Measurements from ENCODE around the gene EDARADD. TPM values are rescaled to one million over a fixed set of nuclear protein-coding genes. Genes with fewer than 3 reads are reported as not detected.

The EDARADD gene
- total and polyA plus RNA-seq, 2 experiments from 2014 or later, result 0.86 to 1.7 TPM

- H3K4me1 ChIP-seq (ENCODE audit: insufficient read depth), result peaks cover 21% of the 10 kb centered on the region
- no peaks in the 10 kb centered on the region for H3K36me3 ChIP-seq (ENCODE audit: low read depth)
- H4K20me1 ChIP-seq (ENCODE audit: insufficient read depth), result no peaks in the 10 kb centered on the region
- DNase-seq, result peak; percentile 52
- H3F3A ChIP-seq (ENCODE audit: insufficient read depth), result peaks cover 5% of the 10 kb centered on the region
- no peaks in the 10 kb centered on the region for H3K9me3 ChIP-seq (ENCODE audit: low read depth)
- no peaks in the 10 kb centered on the region for H3K79me2 ChIP-seq (ENCODE audit: insufficient read depth)
- H3K27me3 ChIP-seq (replicated peaks; ENCODE audit: insufficient read depth), result no peaks in the 10 kb centered on the region
- TF ChIP-seq EZH2 (IDR thresholded peaks at IDR 0.05; ENCODE audit: insufficient read depth, poor library complexity, severe bottlenecking), result no peak
- no peak overlapping the region for H2AFZ ChIP-seq
- no peak overlapping the region for H3K27ac ChIP-seq
- H3K9ac ChIP-seq, result no peak overlapping the region
- H3K4me3 ChIP-seq, result no peak overlapping the region
- H3K9me2 ChIP-seq (ENCODE audit: insufficient read depth), result no peaks in the 10 kb centered on the region
- H3K4me2 ChIP-seq (ENCODE audit: unreplicated experiment), result no peak overlapping the region
- in situ Hi-C loops (cut with MboI), result no loop called here
- 57 to 65% methylated on average over 3 to 5 of the region's 5 CpGs for WGBS, 2 experiments (ENCODE audit: low coverage in 1 of 2, low lambda C conversion rate in 2 of 2, missing lambda C conversion rate in 2 of 2)
Measured at GRCh38 chr1:236507022-236507700, 113.1 kb downstream of the EDARADD start.

- H3K4me2 ChIP-seq (ENCODE audit: unreplicated experiment), result no peak overlapping the region
- H3F3A ChIP-seq (ENCODE audit: insufficient read depth), result peaks cover 5% of the 10 kb centered on the region
- no peak for TF ChIP-seq EZH2phosphoT487 (IDR thresholded peaks at IDR 0.05; ENCODE audit: insufficient read depth, low read depth)
- TF ChIP-seq EZH2 (IDR thresholded peaks at IDR 0.05; ENCODE audit: insufficient read depth, poor library complexity, severe bottlenecking), result no peak
- H3K36me3 ChIP-seq (ENCODE audit: low read depth), result no peaks in the 10 kb centered on the region
- H3K9me3 ChIP-seq (ENCODE audit: low read depth), result no peaks in the 10 kb centered on the region
- peaks cover 10% of the 10 kb centered on the region for H3K4me1 ChIP-seq (ENCODE audit: insufficient read depth)
- no peak overlapping the region for H3K27ac ChIP-seq
- DNase-seq, result no peak
- H4K20me1 ChIP-seq (ENCODE audit: insufficient read depth), result no peaks in the 10 kb centered on the region
- in situ Hi-C loops (cut with MboI), result no loop called here
- H3K79me2 ChIP-seq (ENCODE audit: insufficient read depth), result no peaks in the 10 kb centered on the region
- no peak overlapping the region for H3K9ac ChIP-seq
- H3K9me2 ChIP-seq (ENCODE audit: insufficient read depth), result no peaks in the 10 kb centered on the region
- no peak overlapping the region for H3K4me3 ChIP-seq
- 77 to 78% methylated on average over 6 of the region's 6 CpGs for WGBS, 2 experiments (ENCODE audit: low coverage in 1 of 2, low lambda C conversion rate in 2 of 2, missing lambda C conversion rate in 2 of 2)
- no peaks in the 10 kb centered on the region for H3K27me3 ChIP-seq (replicated peaks; ENCODE audit: insufficient read depth)
- H2AFZ ChIP-seq, result no peak overlapping the region
Measured at GRCh38 chr1:236508593-236509027, 114.5 kb downstream of the EDARADD start.

- H3K27ac ChIP-seq, result no peak overlapping the region
- no peaks in the 10 kb centered on the region for H3K9me3 ChIP-seq (ENCODE audit: low read depth)
- peaks cover 10% of the 10 kb centered on the region for H3K4me1 ChIP-seq (ENCODE audit: insufficient read depth)
- TF ChIP-seq EZH2phosphoT487 (IDR thresholded peaks at IDR 0.05; ENCODE audit: insufficient read depth, low read depth) (no peak), EZH2 (IDR thresholded peaks at IDR 0.05; ENCODE audit: insufficient read depth, poor library complexity, severe bottlenecking) (no peak)
- DNase-seq, result no peak
- H3F3A ChIP-seq (ENCODE audit: insufficient read depth), result peaks cover 5% of the 10 kb centered on the region
- no peaks in the 10 kb centered on the region for H3K36me3 ChIP-seq (ENCODE audit: low read depth)
- H3K79me2 ChIP-seq (ENCODE audit: insufficient read depth), result no peaks in the 10 kb centered on the region
- H3K9me2 ChIP-seq (ENCODE audit: insufficient read depth), result no peaks in the 10 kb centered on the region
- no peaks in the 10 kb centered on the region for H3K27me3 ChIP-seq (replicated peaks; ENCODE audit: insufficient read depth)
- H4K20me1 ChIP-seq (ENCODE audit: insufficient read depth), result no peaks in the 10 kb centered on the region
- 83 to 95% methylated on average over 1 of the region's 1 CpG for WGBS, 2 experiments (ENCODE audit: low coverage in 1 of 2, low lambda C conversion rate in 2 of 2, missing lambda C conversion rate in 2 of 2)
- no peak overlapping the region for H3K4me3 ChIP-seq
- no peak overlapping the region for H3K9ac ChIP-seq
- in situ Hi-C loops (cut with MboI), result no loop called here
- H2AFZ ChIP-seq, result no peak overlapping the region
- H3K4me2 ChIP-seq (ENCODE audit: unreplicated experiment), result no peak overlapping the region
Measured at GRCh38 chr1:236509203-236509602, 115.1 kb downstream of the EDARADD start.

- Histone ChIP-seq H3K9me3 (ENCODE audit: low read depth) (no peaks in the 10 kb centered on the region), H3K27me3 (replicated peaks; ENCODE audit: insufficient read depth) (no peaks in the 10 kb centered on the region), H3K36me3 (ENCODE audit: low read depth) (no peaks in the 10 kb centered on the region), H3F3A (ENCODE audit: insufficient read depth) (peaks cover 5% of the 10 kb centered on the region), H3K4me1 (ENCODE audit: insufficient read depth) (peaks cover 10% of the 10 kb centered on the region), H4K20me1 (ENCODE audit: insufficient read depth) (no peaks in the 10 kb centered on the region), H3K79me2 (ENCODE audit: insufficient read depth) (no peaks in the 10 kb centered on the region), H2AFZ (no peak overlapping the region), H3K9me2 (ENCODE audit: insufficient read depth) (no peaks in the 10 kb centered on the region), H3K4me3 (no peak overlapping the region), H3K27ac (no peak overlapping the region), H3K4me2 (ENCODE audit: unreplicated experiment) (no peak overlapping the region), H3K9ac (no peak overlapping the region)
- in situ Hi-C loops (cut with MboI), result no loop called here
- DNase-seq, result no peak
- TF ChIP-seq EZH2phosphoT487 (IDR thresholded peaks at IDR 0.05; ENCODE audit: insufficient read depth, low read depth) (no peak), EZH2 (IDR thresholded peaks at IDR 0.05; ENCODE audit: insufficient read depth, poor library complexity, severe bottlenecking) (no peak)
- 70 to 72% methylated on average over 8 of the region's 8 CpGs for WGBS, 2 experiments (ENCODE audit: low coverage in 1 of 2, low lambda C conversion rate in 2 of 2, missing lambda C conversion rate in 2 of 2)
Measured at GRCh38 chr1:236509647-236510401, 115.7 kb downstream of the EDARADD start.

All from GM23248 (cell line).